HUDEP-2 (cell line): ENCODE results near the gene RGS9BP.
"Not testable (repeated sequence)": the region's sequence is repeated elsewhere in the genome, so short reads cannot be mapped to it uniquely, and the experiment has no call there.

Experiments
- DNase-seq, 76 experiments: peaks; one replicate each; lab custom pipeline; 2025; ENCODE audit not compliant: unreplicated experiment in 76 of 76; lab: John Stamatoyannopoulos, UW

The RGS9BP gene

GRCh38 chr19:32693151-32694108, 17.8 kb downstream of the RGS9BP start:
- DNase-seq = peak in 71 of 76 experiments; percentile 30 to 86 (median 63)

DNA sequence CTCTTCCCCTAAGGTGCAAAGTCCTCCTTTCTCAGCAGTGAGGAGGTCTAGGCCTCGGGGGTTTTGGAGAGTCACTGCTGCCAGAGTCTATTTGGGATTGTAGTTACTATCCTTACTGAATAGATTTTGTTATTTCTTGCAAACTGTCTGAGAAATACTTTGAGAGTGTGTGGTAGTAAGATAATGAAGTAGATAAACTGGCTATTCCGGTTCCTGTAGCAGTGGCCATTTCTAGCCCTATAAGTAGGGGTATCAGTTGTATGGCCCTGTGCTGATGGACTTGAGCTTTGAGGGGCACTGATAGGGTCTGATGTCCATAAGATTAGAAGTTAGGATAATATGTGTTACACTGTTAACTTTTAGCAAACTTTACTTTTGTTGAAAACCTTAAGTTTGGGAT, 18.7 kb downstream of the RGS9BP start:
- peak in 1 of 76 experiments; percentile 33 for DNase-seq

DNA sequence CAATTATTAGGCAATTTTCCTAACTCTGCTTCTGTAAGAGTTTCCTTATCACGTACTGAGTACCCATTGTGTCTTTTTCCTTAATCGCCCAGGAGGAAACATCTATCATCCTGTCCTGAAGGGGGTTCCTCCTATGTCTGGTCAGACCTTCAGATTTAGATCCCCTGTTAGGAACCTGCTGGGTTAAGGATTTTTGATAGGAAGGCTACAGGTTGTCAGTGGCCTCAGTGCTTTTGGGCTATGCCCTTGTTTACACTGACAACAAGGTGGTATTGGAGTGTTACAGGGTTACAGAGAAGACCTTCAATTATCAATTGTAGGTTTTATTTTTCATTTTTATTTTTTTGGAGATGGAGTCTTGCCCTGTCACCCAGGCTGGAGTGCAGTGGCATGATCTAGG, 19.2 kb downstream of the RGS9BP start:
- not testable (repeated sequence) for DNase-seq

DNA sequence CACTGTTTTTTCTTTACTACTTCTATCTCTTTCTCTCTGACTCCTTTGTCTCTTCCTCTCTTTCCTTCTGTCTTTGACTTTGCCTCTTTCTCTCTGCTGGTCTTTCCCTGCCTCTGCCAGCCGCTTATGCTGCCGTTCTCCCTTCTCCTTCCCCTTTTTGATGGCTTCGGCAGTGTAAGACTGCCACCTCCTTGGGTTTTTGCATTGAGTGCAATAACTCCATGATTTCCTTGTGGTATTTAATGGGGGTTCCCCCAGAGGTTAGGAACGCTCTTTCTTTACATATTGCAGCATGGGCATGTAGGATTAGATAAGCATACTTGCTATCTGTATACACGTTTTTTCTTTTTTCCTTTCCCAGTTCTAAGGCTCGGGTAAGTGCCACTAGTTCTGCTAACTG, 19.9 kb downstream of the RGS9BP start:
- peak in 12 of 76 experiments; percentile 16 to 52 (median 31) for DNase-seq

GRCh38 chr19:32696771-32697170, 21.1 kb downstream of the RGS9BP start:
- DNase-seq = not testable (repeated sequence)

DNA sequence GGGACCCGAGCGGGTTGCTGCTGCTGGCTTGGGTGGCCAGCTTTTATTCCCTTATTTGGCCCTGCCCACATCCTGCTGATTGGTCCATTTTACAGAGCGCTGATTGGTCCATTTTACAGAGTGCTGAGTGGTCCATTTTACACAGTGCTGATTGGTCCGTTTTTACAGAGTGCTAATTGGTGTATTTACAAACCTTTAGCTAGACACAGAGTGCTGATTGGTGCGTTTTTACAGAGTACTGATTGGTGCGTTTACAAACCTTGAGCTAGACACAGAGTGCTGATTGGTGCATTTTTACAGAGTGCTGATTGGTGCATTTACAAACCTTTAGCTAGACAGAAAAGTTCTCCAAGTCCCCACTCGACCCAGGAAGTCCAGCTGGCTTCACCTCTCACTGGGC, 24.5 kb downstream of the RGS9BP start:
- not testable (repeated sequence) for DNase-seq

- no peak for DNase-seq
Observed at GRCh38 chr19:32702010-32702409, 26.4 kb downstream of the RGS9BP start.

DNA sequence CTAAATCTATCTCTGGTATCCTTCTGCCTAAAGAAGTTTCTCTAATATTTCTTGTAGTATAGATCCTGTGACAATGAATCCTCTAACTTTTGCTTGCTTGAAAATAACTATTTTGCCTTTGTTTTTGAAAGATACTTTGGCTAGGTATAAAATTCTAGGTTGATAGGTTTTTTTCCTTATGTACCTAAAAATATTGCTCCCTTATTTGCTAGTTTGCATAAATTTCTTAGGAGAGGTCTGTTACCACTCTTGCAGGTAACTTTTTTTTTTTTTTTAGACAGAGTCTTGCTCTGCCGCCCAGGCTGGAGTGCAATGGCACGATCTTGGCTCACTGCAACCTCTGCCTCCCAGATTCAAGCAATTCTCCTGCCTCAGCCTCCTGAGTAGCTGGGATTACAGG, 28.4 kb downstream of the RGS9BP start:
- DNase-seq = not testable (repeated sequence)

GRCh38 chr19:32708457-32708856, 32.8 kb downstream of the RGS9BP start:
- DNase-seq = peak in 3 of 76 experiments; percentile 10 to 17 (median 16)

- peak in 21 of 76 experiments; percentile 11 to 53 (median 23) for DNase-seq
Observed at GRCh38 chr19:32709032-32709431, 33.4 kb downstream of the RGS9BP start.

GRCh38 chr19:32711747-32712146, 36.1 kb downstream of the RGS9BP start:
- DNase-seq = no peak

DNA sequence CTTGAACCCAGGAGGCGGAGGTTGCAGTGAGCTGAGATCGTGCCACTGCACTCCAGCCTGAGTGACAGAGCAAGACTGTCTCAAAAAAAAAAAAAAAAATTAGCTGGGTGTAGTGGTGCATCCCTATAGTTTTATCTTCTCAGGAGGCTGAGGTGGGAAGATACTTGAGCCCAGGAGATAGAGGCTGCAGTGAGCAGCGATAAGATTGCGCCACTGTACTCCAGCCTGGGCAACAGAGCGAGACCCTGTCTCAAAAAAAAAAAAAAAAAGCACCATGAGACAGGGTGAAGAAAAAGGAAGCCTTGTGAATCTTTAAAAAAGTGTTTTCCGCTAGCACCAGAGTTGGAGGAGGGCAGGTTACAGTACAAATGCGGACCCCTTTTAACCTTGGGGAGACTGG, 40.6 kb downstream of the RGS9BP start:
- DNase-seq = not testable (repeated sequence)

- no peak for DNase-seq
Observed at GRCh38 chr19:32717496-32717895, 41.8 kb downstream of the RGS9BP start.

DNA sequence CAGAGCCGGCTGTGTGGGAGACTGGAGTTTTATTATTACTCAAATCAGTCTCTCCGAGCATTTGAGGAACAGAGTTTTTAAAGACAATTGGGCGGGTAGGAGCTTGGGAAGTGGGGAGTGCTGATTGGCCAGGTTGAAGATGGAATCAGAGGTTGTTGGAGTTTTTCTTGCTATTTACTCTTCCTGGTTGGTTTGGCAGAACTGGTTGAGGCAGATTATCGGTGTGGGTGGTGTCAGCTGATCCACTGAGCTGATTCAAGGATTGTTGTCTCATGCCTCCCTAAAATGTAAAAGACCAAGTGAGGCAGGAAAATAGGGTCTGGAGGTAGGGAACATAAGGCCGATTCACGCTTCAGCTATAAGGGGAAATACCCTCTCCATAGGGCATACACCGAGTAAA, 42.6 kb downstream of the RGS9BP start:
- no peak for DNase-seq

GRCh38 chr19:32719611-32720059, 44.0 kb downstream of the RGS9BP start, which contains the start of gene TDRD12:
TDRD12 (plus strand) TSS chr19:32719767; CDS start chr19:32720073, 306 bp downstream.
- no peak for DNase-seq

- DNase-seq = no peak
Observed at GRCh38 chr19:32720216-32720935, 44.7 kb downstream of the RGS9BP start.

- no peak for DNase-seq
Observed at GRCh38 chr19:32720936-32721250, 45.2 kb downstream of the RGS9BP start.
